AG20443 (cell line): ENCODE results near the gene GTPBP1.

ENCODE experiments used
- DNase-seq: peaks from one replicate; pipeline ENCODE4 v3.0.0; 2012; ENCODE audit warnings: low spot score, mixed read lengths

The GTPBP1 gene

DNA sequence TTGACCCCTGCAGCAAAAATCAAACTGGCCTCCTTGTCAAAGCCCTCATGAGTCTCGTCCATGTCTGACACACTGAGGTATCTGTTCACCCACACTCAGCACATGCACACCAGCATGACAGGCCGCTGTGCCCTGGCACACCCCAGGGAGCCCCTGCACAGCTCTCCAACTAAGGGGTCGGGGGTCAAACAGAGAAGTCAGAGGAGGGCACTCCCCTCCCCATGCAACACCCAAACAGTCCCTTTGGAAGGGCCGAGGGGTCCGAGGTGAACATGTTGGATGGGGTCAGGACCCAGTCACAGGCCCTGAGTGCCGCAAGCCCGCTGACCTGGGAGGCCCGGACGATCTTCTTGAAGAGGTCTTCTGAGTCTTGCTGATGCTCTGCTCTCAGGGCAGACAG lies 35.4 kb downstream of the GTPBP1 start:
- no peak for DNase-seq

DNA sequence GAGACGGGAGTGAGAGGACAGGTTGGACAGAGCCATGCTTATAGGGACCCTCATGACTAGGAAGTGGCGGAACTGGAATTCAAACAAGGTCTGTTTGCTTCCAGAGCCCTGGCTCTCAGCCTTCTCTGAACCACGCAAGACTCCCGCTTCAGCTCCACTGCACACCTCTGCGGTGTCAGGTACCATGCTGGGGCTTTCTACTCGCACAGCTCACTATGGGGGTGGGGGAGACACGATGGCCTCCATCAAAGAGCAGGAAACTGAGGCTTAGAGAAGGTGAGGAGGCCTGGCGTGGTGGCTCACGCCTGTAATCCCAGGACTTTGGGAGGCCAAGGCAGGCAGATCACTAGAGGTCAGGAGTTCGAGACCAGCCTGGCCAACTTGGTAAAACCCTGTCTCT lies 35.8 kb downstream of the GTPBP1 start:
- no peak for DNase-seq

DNA sequence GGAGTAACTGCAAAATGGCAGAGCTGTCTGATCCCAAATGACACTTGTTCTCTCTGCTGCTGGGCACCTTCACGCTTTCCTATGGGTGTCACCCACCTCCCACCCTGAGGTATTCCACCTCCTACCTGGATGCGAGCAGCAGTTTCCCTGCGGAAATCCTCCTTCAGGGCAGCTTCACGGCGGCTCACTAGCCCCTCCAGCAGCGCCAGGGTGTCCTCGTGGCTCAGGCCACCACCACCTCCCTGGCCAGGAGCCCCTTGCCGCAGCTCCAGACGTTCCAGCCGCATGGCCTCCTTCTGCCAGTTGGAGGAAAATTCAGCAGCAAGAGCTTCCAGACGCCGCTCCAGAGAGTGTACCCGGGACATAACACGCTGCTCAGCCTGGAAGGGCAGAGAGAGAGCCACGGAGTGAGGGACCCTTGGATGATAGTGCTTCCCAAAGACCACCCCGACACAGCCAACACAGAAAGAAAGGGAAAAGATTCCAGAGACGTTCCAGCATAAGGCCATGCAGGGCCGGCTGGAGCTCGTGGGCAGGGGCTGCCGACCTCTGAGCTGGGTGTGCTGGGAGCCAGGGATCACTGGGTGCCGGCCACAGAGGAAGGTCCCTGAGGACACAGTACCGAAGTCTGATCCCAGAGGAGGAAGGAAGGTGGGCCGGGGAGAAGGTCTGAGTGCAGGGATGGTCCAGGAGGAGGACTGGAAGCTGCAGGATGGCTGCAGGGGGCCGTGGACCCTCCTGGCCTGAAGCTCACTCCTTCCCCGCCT lies 36.6 kb downstream of the GTPBP1 start:
- no peak for DNase-seq

DNA sequence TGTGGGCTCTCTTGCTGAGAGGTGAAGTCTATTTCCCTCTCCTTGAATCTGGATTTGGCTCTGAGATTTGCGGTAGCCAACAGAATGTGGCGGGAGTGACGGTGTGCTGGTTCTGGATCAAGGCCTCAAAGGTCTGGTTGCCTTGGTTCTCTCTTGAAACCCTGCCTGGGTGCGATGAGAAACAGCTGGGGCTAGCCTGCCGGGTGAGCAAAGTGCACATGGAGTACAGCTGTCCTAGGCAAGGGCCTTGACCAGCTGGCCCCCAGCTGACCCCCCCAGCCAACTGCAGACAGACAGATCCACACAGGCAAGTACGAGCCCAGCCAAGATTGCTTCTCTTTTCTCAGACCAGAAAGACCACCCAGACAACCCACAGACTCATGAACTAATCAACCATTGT lies 39.2 kb downstream of the GTPBP1 start:
- no peak for DNase-seq

DNA sequence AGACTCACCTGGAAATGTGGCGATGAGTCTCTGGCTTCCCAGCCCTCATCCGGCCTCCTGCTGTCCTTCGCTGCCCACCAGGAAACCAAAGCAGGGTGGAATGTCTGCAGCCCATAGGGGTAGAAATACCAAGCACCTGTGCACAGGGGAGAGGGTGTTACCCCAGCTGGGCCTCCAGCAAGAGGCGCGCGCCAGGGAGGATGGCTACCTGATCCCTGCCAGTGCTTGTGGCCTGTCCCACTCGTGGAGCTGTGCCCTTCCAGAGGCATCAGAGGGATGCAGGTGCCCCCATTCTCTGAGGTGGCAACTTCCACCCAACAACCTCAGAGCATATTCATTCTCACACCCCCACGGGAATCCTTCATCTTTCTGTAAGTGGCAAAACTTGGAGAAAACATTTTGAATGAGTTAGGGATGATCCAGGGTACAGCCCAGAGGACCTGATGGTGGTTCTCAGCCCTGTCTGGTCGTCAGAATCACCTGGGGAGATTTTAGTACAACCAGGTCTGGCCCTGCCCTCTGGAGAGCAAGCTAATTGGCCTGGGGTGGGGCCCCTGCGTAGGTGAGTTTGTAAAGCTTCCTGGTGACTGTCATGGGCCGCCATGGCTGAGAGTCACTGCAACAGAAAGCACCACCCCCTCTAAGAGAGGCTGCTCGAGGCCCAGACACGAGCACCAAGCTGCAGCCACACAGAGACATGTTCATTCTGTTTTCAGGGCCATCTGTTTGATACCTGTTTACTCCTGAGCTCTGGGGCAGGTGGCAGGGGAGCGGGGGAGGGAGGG lies 40.1 kb downstream of the GTPBP1 start:
- no peak for DNase-seq

DNA sequence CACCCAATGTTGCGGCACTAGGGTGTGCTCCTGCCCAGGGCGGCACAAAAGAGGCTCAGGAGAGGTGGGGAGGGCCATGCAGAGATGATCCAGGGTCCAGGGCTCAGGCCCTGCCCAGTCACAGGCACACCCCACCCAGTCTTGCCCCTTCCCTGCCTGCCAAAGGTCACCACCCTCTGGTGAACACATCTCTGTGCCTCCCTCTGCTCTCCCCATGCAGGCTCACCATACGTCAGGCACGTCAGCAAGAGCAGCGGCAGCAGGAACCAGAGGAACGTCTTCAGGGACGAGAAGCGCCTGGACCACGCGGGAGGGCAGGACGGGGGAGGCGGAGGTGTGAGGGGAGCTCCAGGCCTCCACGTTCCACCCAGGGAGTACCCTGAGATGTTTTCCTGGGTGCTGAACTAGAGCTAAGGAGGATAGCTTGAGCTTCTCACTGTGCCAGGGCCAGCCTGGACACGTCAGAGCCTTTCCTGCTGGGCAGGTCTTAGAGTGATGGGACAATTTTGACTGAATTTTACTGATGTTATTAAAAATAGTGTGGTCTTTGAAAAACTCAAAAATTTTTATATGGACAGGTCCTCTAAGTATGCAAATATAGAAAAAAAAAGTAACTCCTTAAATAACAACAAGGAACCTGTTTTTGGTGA lies 42.9 kb downstream of the GTPBP1 start:
- no peak for DNase-seq

DNA sequence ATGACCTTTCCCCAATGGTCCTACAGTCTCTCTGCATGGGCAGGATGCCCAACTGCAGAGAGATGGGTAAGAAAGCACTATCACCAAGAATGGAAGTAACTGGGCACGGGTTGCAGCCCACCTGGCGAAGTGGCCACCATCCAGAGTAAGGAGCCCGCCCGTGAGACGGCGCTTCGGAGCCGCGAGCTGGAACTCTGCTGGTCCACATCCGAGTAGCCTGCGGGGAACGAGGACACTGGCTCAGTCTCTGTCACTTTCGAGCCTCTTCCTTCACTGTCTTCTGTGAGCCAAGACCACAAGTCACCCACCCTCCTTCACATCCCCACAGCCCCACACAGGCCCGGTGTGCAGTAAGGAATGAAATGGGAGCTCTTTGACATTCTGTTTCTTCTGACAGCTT lies 44.4 kb downstream of the GTPBP1 start:
- no peak for DNase-seq

DNA sequence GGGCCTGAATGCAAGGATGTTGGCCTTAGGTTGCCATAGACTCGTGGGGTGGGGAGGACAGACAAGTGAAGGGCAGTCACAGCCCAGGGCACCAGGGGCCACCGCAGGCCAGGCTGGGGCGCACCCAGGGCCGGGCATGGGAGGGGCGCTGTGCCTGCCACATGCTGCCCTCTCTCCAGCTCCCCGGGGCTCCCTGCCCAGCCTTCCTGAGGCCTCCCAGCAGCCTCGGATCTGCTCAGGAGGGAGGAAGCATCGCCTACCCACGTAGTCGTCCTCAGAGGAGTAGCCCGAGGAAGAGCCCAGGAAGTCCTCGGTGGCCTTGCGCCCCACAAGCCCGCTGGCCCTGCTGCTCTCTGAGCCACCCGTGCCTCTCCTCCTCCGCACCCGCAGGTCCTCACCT lies 44.9 kb downstream of the GTPBP1 start:
- DNase-seq = no peak

DNA sequence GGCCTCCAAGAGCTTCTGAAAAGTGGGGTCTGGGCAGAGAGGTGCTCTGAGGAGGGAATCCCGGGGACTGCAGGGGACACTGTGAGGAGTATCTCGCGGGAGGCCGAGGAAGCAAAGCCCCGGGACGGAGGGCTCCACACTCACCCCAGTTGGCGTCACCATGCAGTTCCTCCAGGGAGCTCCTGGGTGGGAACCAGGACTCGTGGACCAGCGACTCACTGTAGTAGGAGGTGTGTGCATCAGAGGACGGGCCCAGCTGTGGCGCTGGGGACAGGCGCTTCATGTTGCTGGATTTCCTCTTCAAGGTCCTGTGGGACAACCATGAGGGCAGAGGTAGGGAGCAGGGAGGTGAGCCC lies 45.3 kb downstream of the GTPBP1 start:
- no peak for DNase-seq

DNA sequence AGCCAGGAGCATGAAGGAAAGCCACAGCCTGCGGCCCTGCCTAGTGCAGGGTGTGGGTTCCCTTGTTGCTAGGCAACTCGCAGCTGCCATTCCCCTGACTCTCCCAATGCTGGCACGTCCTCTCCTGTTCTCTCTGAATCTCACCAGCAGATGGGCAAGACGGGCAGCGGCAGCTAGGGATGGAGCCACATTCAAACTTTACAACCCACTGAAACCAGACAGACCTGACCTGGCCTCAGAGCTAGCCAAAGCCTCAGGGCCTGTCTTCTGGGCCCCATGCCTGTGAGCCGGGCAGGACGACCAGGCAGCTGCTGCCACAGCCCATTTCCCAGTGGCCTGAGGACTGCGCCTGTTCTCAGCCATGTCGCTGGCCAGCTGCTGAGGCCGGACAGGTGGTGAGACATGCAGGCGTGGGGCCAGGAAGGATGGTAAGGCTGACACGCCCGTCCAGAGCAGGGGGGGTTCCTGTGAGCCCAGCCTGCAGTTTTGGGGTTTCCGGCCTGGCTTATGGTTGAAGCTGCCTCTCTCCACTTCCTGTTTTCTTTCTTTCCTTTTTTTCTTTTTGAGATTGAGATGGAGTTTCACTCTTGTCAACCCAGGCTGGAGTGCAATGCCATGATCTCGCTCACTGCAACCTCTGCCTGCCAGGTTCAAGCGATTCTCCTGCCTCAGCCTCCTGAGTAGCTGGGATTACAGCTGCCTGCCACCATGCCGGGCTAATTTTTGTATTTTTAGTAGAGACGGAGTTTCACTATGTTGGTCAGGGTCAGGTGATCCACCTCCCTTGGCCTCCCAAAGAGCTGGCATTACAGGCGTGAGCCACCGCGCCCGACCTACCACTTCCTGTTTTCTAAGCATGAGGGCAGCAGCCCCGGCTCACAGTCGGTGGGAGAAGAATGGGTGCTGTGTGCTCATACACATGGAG lies 45.9 kb downstream of the GTPBP1 start:
- DNase-seq = no peak

DNA sequence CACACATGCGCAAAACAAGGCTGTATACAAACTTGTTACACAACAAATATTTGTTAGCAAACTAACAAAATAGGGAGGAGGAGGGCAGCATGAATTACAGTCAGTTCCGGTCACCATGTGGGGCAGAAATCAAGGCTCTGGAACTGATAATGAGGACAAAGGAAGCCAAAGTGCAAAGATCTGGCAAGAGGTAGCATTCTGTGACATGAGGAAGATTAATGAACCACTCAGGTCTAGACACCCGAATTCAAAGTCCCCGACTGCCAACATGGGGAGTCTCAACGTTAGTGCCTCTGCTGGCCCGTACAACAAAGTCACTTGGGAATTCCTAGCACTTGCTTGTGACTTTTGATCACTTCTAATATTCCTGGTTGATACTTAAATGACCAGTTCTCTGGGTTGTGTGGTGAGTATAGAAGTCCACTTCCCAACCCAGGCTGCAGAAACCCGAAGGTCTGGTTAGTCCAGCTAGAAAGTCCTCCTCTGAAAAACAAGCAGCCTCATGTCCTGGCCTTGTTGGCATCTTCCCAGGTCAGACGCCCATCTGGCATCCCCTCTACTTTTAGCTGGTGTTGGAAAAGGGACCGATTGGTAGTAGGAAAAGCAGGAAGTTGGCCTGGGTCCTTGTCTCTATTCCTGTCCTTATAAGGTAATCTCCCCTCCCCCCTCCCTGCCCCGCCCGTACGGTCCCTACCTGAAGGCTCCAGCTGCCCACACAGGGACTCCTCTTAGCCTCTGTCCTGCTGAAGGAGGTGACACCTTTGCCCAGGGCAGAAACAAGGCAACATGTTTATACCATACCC lies 48.4 kb downstream of the GTPBP1 start:
- DNase-seq = no peak

DNA sequence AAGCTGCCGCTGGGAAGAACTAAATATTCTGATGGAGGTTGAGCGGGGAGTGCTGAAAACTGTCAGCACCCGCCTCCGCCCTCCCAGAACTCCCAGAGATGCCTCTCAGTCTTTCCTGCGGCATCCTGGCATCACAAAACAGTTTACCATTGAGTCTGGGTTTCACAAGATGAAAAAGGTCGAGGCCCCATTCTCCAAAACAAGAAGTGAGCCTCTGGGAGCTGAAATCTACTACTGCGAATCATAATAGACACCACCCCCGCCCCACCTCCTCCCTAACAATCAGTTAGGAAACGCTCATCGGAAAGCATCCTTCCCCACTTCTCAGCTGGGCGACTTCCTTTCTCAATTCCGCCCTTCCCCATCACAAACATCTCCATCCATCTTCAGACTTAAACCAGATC lies 49.0 kb downstream of the GTPBP1 start:
- DNase-seq = peak; percentile 57

DNA sequence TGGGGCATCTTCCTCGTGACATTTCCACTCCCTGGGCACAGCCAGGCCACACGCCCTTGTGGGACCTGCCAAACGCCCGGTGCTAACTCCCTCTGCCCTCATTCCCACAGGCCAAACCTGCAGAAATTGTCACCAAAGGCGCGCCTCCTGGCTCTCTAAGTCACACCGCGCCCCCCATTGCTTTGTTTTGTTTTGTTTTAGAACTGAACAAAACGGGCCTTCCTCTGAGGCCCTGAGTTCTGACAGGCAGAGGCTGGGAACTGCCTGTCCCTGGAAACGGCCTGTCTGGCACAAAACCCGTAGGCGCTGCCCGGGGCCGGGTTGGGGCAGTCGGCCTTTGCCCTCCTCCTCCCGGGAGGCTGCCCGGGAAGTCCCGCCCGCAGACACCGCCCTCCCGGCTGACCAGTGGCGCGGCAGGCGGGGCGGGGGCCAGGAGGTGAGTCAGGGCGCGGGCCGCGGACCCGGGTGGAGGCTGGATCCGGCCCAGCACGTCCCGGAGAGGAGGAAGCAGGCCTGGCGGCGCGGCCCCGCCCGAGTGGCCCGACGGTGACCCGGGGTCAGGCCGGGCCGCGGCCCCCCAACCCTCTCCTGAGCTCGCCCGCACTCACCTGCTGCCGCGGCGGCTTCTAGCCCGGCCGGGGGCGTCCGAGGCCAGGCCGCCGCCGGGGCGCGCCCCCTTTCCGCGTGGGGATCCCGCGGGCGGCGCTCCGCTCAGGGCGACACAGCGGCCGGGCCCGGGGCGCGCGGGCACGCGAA lies 49.6 kb downstream of the GTPBP1 start:
- DNase-seq = peak; percentile 99

DNA sequence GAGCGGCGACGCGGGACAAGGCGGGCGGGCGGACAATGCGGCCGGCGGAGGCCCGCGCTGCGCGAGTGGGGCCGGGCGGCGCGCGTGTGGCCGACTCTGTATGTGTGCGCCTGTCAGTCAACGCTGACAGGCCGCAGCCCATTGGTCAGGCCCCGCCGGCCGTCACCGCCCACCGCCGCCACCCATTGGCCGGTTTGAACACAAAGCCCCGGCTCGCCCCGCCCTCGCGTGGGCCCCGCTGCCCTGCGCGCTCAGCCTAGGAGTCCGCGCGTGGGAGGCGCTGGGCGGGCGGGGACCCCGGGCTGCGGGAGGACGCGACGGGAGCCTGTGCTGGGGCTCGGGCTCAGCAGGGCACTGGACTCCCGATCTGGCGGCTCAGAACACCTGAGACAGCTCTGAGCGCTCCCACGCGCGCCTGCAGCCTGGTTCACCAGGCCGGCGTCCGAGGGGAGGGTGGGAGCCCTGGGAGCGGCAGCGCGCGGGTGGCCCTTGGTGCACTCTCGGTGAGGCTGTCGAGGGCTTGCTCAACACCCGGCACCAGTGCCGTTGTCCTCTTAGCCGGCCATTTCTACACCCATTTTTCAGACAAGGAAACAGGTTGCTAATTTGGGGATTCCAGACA lies 50.3 kb downstream of the GTPBP1 start, which contains the start of gene SUN2:
TSS of gene SUN2 (minus strand) at position 88 of the 622 bp plus-strand sequence. CDS start 3,370 bp downstream, outside the sequence.
- peak; percentile 98 for DNase-seq

DNA sequence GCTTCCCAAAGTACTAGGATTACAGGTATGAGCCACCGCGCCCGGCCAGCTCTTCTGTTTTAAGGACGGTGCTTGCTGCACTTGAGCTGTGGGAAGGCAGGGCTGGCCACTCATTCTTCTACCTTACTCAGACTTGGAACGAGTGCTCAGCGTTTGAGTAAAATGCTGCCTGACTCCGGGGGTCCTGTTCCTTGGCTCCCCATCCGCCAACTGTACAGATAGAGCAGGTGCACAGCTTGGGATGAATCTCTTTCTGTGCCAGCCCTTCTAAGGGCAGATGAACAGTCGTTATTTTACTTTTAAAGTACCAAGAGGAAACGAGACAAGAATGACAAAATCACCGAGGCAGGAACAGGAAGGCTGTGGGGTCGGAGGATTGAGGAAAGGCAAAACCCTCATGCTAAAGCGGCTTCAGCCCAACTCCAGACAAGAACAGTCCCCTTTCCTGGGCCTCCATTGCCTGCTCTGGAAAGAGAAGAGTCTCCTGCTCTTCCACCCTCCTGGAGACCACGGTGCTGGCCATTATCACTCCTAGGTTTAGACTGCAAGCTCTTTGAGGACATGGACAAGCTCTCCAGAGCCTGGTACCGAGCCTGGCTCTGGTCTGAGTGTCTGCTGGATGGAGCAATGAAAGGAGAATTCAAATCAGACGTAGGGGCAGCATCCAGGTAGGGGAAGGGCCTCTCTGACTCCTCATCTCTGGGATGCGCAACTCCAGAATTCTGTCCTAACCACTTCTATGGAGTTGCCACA lies 51.1 kb downstream of the GTPBP1 start:
- DNase-seq = no peak

DNA sequence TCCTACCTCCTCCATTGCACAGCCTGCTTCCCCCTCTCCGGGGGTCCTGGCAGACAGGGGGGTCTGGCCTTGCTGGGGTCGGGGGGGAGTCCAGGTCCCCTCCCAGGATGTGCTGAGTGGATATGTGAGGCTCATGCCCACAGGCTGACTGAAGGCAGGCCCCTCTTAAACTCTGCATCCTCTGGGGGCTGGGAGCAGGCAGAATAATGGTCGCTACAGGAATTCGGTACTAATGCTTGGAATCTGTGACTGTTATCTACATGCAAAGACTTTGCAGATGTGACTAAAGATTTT lies 51.7 kb downstream of the GTPBP1 start:
- no peak for DNase-seq

DNA sequence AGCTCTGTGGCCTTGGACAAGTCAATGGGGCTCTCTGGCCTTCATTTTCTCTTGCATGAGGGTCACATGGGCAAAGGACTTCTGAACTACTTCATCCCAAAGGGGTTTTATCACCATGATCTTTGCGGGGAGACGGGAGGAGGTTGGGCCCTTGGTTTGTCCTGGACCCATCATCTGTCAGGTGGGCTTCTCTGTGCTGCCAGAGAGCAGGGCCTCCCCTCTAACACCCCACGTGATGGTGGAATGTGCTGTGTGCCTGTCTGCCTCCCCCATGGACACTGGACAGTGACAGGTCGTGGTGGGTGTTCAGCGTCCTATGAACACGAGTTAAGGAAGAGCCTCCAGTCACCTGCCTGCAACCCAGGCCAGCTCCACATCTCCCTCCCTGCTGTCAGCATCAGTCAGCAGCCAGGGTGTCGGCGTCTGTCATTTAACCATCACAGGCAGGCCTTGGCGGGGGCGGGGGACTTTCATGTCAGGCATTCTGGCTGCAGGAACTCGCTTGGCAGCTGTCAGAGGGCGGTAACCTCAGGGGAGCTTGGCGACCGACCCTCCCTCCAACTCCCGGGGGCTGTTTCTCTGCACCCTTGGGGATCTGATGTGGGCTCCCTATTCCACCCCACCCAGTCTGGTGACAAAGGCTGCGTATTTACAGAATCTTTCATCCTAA lies 52.7 kb downstream of the GTPBP1 start:
- no peak for DNase-seq

DNA sequence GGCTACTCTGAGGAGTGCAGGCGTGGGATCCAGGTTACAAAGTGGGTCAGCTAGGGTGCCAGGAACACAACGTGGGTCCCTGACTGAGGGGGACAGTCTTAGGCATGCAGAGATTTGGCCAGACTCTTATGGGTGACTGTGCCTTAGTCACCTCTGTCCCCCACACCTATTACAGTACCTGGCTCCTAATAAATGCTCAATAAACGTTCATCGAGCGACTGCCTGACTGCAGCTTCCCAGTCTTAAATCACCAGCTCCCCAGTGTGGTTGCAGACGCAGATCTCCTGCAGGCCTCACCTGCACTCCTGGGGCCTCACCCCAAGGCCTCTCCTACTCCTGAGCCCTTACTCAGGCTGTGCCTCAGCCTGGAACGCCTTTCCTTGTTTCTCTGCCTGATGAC lies 53.3 kb downstream of the GTPBP1 start:
- no peak for DNase-seq
